Smooth muscle cell (in vitro differentiated cells): ENCODE measurements around the gene NFATC3. TPM values are rescaled to one million over a fixed set of nuclear protein-coding genes. Genes with fewer than 3 reads are reported as not detected.

Source experiments
- DNase-seq: peaks from one replicate; lab custom pipeline; 2025; ENCODE audit not compliant: unreplicated experiment; lab: John Stamatoyannopoulos, UW
- H2AFZ ChIP-seq: fragments of 200-600 bp; sonication (generic); 2 replicates; pipeline ENCODE4 v1.6.0; 2016; ENCODE audit warnings: antibody characterized with exemption, low read depth, mild to moderate bottlenecking
- H3F3A ChIP-seq: fragments of 200-600 bp; sonication (generic); 2 replicates; pipeline ENCODE4 v1.6.0; 2017; ENCODE audit warnings: antibody characterized with exemption, low read depth
- H3K27ac ChIP-seq: fragments of 200-600 bp; sonication (generic); 2 replicates; pipeline ENCODE4 v1.5.1; 2016; ENCODE audit warnings: low read depth, mild to moderate bottlenecking
- H3K27me3 ChIP-seq: fragments of 200-600 bp; sonication (generic); 2 replicates; pipeline ENCODE4 v1.6.1; 2016; ENCODE audit warnings: low read depth, mild to moderate bottlenecking
- H3K36me3 ChIP-seq: fragments of 200-600 bp; sonication (generic); 2 replicates; pipeline ENCODE4 v1.5.1; 2016; ENCODE audit warnings: low read depth
- H3K4me1 ChIP-seq: fragments of 200-600 bp; sonication (generic); 2 replicates; pipeline ENCODE4 v1.5.1; 2016; ENCODE audit warnings: low read depth
- H3K4me2 ChIP-seq: fragments of 200-600 bp; sonication (generic); 2 replicates; pipeline ENCODE4 v1.6.0; 2016; ENCODE audit warnings: mild to moderate bottlenecking
- H3K4me3 ChIP-seq: fragments of 200-600 bp; sonication (generic); 2 replicates; pipeline ENCODE4 v1.5.1; 2016; ENCODE audit warnings: mild to moderate bottlenecking
- H3K79me2 ChIP-seq: fragments of 200-600 bp; sonication (generic); 2 replicates; pipeline ENCODE4 v1.6.0; 2016; ENCODE audit warnings: low read depth, mild to moderate bottlenecking
- H3K9ac ChIP-seq: fragments of 200-600 bp; sonication (generic); 2 replicates; pipeline ENCODE4 v1.6.0; 2016; ENCODE audit warnings: low read depth
- H3K9me3 ChIP-seq: fragments of 200-600 bp; sonication (generic); replicated peaks from 2 replicates; pipeline ENCODE4 v1.5.1; 2016; ENCODE audit warnings: low read depth
- H4K20me1 ChIP-seq: fragments of 200-600 bp; sonication (generic); 2 replicates; pipeline ENCODE4 v1.6.0; 2016; ENCODE audit warnings: low read depth
- CTCF ChIP-seq: fragments of 200-600 bp; sonication (generic); IDR thresholded peaks from 2 replicates; pipeline ENCODE4 v1.5.1; 2017; ENCODE audit warnings: borderline replicate concordance, mild to moderate bottlenecking, antibody characterized with exemption; ENCODE audit not compliant: insufficient read depth, poor library complexity, severe bottlenecking
- WGBS: methylation state at CpG from one replicate; pipeline ENCODE4 v1.1.7; 2016; ENCODE audit warnings: low lambda C conversion rate; 5-methylcytosine and 5-hydroxymethylcytosine counted together
- polyA plus RNA-seq: library from polyadenylated mRNA; unstranded; fragments of >200 nt; fragmentation: Nextera tagmentation; extraction: Ambion mirVana; gene quantifications from 2 replicates; pipeline ENCODE4 v1.2.1, GENCODE V29; 2016
- total RNA-seq: library from RNA; depleted of rRNA; stranded (reverse); fragments of >200 nt; gene quantifications from 2 replicates; pipeline ENCODE4 v1.2.3, GENCODE V29; 2014

Gene NFATC3
- total and polyA plus RNA-seq, 2 experiments from 2014 or later = 14.7 to 30.2 TPM

- peaks cover 80% of the 10 kb centered on the region for H4K20me1 ChIP-seq
- H3K4me3 ChIP-seq = no peak overlapping the region
- peaks cover 48% of the 10 kb centered on the region for H3K79me2 ChIP-seq
Measured at GRCh38 chr16:68273896-68274295, 188.7 kb downstream of the NFATC3 start.

GRCh38 chr16:68274441-68274840 is 189.3 kb downstream of the NFATC3 start:
- no peaks in the 10 kb centered on the region for H3K27me3 ChIP-seq
- no peaks in the 10 kb centered on the region for H3F3A ChIP-seq
- H3K9ac ChIP-seq = no peak overlapping the region
- no peak overlapping the region for H3K27ac ChIP-seq
- peaks cover 75% of the 10 kb centered on the region for H4K20me1 ChIP-seq
- DNase-seq = no peak
- no peaks in the 10 kb centered on the region for H3K9me3 ChIP-seq
- 94% methylated on average over 4 of the region's 4 CpGs for WGBS
- H3K4me3 ChIP-seq = no peak overlapping the region
- H2AFZ ChIP-seq = no peak overlapping the region
- TF ChIP-seq CTCF = no peak
- H3K79me2 ChIP-seq = peaks cover 43% of the 10 kb centered on the region
- no peak overlapping the region for H3K4me2 ChIP-seq
- no peaks in the 10 kb centered on the region for H3K4me1 ChIP-seq
- H3K36me3 ChIP-seq = no peaks in the 10 kb centered on the region

More at GRCh38 chr16:68273896-68274295, 188.7 kb downstream of the NFATC3 start:
- 95% methylated on average over 8 of the region's 8 CpGs for WGBS
- no peak for TF ChIP-seq CTCF
- no peaks in the 10 kb centered on the region for H3K27me3 ChIP-seq
- no peaks in the 10 kb centered on the region for H3K9me3 ChIP-seq
- H3K9ac ChIP-seq = no peak overlapping the region
- no peaks in the 10 kb centered on the region for H3K4me1 ChIP-seq
- no peak overlapping the region for H2AFZ ChIP-seq
- H3K36me3 ChIP-seq = no peaks in the 10 kb centered on the region
- H3K27ac ChIP-seq = no peak overlapping the region
- no peak for DNase-seq
- no peaks in the 10 kb centered on the region for H3F3A ChIP-seq
- no peak overlapping the region for H3K4me2 ChIP-seq

GRCh38 chr16:68275611-68276191 is 190.5 kb downstream of the NFATC3 start:
- Histone ChIP-seq H4K20me1 (peaks cover 75% of the 10 kb centered on the region), H3K4me3 (no peak overlapping the region), H3K79me2 (peaks cover 35% of the 10 kb centered on the region)

More at GRCh38 chr16:68275611-68276191, 190.5 kb downstream of the NFATC3 start:
- H3F3A ChIP-seq = no peaks in the 10 kb centered on the region
- H3K27me3 ChIP-seq = no peaks in the 10 kb centered on the region
- peak overlapping the region; percentile 42 for H3K27ac ChIP-seq
- H3K36me3 ChIP-seq = no peaks in the 10 kb centered on the region
- no peak overlapping the region for H3K4me2 ChIP-seq
- H2AFZ ChIP-seq = no peak overlapping the region
- no peak overlapping the region for H3K9ac ChIP-seq
- no peaks in the 10 kb centered on the region for H3K9me3 ChIP-seq
- no peak for TF ChIP-seq CTCF
- no peaks in the 10 kb centered on the region for H3K4me1 ChIP-seq
- WGBS = 85% methylated on average over 4 of the region's 4 CpGs
- DNase-seq = no peak
